A673 (cell line): ENCODE measurements around the gene MVB12B. TPM values are rescaled to one million over a fixed set of nuclear protein-coding genes. Genes with fewer than 3 reads are reported as not detected.
"Not testable (repeated sequence)": the region's sequence is repeated elsewhere in the genome, so short reads cannot be mapped to it uniquely, and the experiment has no call there.

Source experiments
- BruUV-seq: library from RNA; stranded (reverse); fragments of 400-500 nt; replicated peaks from 2 replicates; lab custom pipeline; 2021; lab: Mats Ljungman, UMichigan
- CTCF ChIA-PET: fragments of 300-600 bp; sonication (Branson Sonifier 250); formaldehyde crosslinking; loops from one replicate; lab custom pipeline; 2022; ENCODE audit warnings: antibody characterized with exemption; lab: Charles Lee
- POLR2A ChIA-PET: fragments of 300-600 bp; sonication (Branson Sonifier 250); formaldehyde crosslinking; loops from one replicate; lab custom pipeline; 2022; ENCODE audit warnings: antibody characterized with exemption; ENCODE audit not compliant: low non-redundant PET; lab: Charles Lee
- DNase-seq: peaks from one replicate; pipeline ENCODE4 v3.0.0-alpha.2; 2015; ENCODE audit warnings: low spot score
- H3K27ac ChIP-seq: fragments of 200-600 bp; sonication (generic); 2 replicates; pipeline ENCODE4 v1.5.1; 2016; ENCODE audit warnings: mixed run types, low read depth, mild to moderate bottlenecking, mixed read lengths, antibody characterized with exemption, low read length; ENCODE audit not compliant: poor library complexity, severe bottlenecking
- H3K27me3 ChIP-seq: fragments of 200-600 bp; sonication (generic); replicated peaks from 2 replicates; pipeline ENCODE4 v1.6.1; 2017; ENCODE audit warnings: mixed run types, low read depth, mild to moderate bottlenecking, mixed read lengths, antibody characterized with exemption, low read length; ENCODE audit not compliant: insufficient read depth, poor library complexity
- H3K36me3 ChIP-seq: fragments of 200-600 bp; sonication (generic); 2 replicates; pipeline ENCODE4 v1.6.1; 2016; ENCODE audit warnings: mixed run types, mild to moderate bottlenecking, mixed read lengths, antibody characterized with exemption, low read length; ENCODE audit not compliant: insufficient read depth, poor library complexity, severe bottlenecking
- H3K4me1 ChIP-seq: fragments of 200-600 bp; sonication (generic); 2 replicates; pipeline ENCODE4 v1.6.1; 2017; ENCODE audit warnings: mixed run types, mild to moderate bottlenecking, mixed read lengths, antibody characterized with exemption, low read length; ENCODE audit not compliant: insufficient read depth, poor library complexity, severe bottlenecking
- H3K4me3 ChIP-seq: fragments of 200-600 bp; sonication (generic); 2 replicates; pipeline ENCODE4 v1.5.1; 2016; ENCODE audit warnings: low read depth, mixed run types, mild to moderate bottlenecking, mixed read lengths, low read length; ENCODE audit not compliant: poor library complexity, severe bottlenecking
- H3K9me3 ChIP-seq: fragments of 200-600 bp; sonication (generic); 2 replicates; pipeline ENCODE4 v1.6.1; 2016; ENCODE audit warnings: mixed run types, low read depth, mild to moderate bottlenecking, mixed read lengths, antibody characterized with exemption, low read length; ENCODE audit not compliant: poor library complexity, severe bottlenecking
- EZH2 ChIP-seq: fragments of 200-600 bp; sonication (generic); IDR thresholded peaks from 2 replicates; pipeline ENCODE4 v1.6.1; 2017; ENCODE audit warnings: borderline replicate concordance, low read depth, mild to moderate bottlenecking, mixed read lengths, antibody characterized with exemption, low read length; ENCODE audit not compliant: poor library complexity, severe bottlenecking
- intact Hi-C: fragments of 100-400 bp; cut with micrococcal nuclease; formaldehyde crosslinking; loops from one replicate; pipeline ENCODE4 v1.10.0; 2022; ENCODE audit not compliant: unreplicated experiment
- total RNA-seq: library from RNA; stranded (reverse); gene quantifications from 2 replicates; pipeline ENCODE4 v1.2.3, GENCODE V29; 2021
- TF ChIP-seq, protein P1 (sequence below): fragments of 300-800, 200-600 bp; sonication (generic); conservative IDR thresholded peaks from 2 replicates; pipeline ENCODE4 v1.5.1; 2017; ENCODE audit warnings: low read depth, mild to moderate bottlenecking, antibody characterized with exemption, low read length, moderate library complexity, mixed read lengths

MVB12B gene
- total RNA-seq, 1 experiment from 2014 or later: 12.3 TPM

DNA sequence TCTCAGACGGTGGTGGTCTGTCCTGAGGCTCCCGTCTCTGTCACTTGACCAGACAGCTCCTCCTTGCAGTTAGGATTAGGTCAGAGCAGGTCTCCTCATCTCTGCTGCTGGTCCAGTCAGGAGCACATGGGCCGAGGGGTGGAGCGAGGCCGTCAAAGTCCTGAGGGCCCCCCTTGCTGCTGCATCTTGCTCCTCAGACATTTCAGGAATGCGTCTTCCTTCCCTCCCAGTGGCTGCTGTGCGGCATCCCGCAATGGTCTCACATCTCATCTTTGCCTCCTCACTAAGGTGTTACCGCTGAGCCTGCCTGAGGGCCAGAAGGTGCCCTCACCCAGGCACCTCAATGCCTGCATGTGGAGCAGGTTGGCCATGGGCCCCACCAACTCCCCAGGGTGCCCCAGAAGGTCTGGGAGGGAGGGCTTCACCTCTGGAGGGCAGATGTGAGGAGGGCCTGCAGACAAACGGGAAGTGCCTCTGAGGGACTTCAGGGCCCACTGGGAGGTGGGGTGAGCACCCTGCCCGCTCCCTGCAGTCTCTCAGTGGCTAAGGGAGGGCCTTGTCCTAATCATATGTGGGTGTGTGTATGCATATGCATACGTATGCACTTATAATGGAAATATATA is 149.4 kb downstream of the MVB12B start:
- no peaks in the 10 kb centered on the region for H3K27me3 ChIP-seq
- no peak for TF ChIP-seq EZH2
- TF ChIP-seq, protein P1, sequence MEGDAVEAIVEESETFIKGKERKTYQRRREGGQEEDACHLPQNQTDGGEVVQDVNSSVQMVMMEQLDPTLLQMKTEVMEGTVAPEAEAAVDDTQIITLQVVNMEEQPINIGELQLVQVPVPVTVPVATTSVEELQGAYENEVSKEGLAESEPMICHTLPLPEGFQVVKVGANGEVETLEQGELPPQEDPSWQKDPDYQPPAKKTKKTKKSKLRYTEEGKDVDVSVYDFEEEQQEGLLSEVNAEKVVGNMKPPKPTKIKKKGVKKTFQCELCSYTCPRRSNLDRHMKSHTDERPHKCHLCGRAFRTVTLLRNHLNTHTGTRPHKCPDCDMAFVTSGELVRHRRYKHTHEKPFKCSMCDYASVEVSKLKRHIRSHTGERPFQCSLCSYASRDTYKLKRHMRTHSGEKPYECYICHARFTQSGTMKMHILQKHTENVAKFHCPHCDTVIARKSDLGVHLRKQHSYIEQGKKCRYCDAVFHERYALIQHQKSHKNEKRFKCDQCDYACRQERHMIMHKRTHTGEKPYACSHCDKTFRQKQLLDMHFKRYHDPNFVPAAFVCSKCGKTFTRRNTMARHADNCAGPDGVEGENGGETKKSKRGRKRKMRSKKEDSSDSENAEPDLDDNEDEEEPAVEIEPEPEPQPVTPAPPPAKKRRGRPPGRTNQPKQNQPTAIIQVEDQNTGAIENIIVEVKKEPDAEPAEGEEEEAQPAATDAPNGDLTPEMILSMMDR: no peak
- no peaks in the 10 kb centered on the region for H3K4me1 ChIP-seq
- no peaks in the 10 kb centered on the region for H3K9me3 ChIP-seq
- intact Hi-C loops: no loop called here
- no peaks in the 10 kb centered on the region for H3K36me3 ChIP-seq
- no TSS peak for BruUV-seq
- no peak for DNase-seq
- ChIA-PET POLR2A (no interaction called here), CTCF (interaction anchor here (0.6 kb wide), 1 partner anchor 210 kb away, joined by 5 read pairs; no protein-coding TSS in a partner anchor)
- H3K27ac ChIP-seq: no peak overlapping the region
- H3K4me3 ChIP-seq: no peak overlapping the region

DNA sequence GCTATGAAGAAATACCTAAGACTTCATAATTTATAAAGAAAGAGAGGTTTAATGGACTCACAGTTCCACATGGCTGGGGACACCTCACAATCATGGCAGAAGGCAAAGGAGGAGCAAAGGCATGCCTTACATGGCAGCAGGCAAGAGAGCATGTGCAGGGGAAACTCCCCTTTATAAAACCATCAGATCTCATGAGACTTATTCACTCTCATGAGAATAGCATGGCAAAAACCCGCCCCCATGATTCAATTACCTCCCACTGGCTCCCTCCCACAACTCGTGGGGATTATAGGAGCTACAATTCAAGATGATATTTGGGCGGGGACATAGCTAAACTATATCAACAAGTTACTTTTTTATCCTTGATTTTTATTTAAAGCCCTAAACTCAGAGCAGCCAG is 150.8 kb downstream of the MVB12B start:
- H3K4me3 ChIP-seq, intact Hi-C loops, H3K36me3 ChIP-seq, CTCF ChIA-PET, BruUV-seq, H3K4me1 ChIP-seq, H3K27ac ChIP-seq, POLR2A ChIA-PET, H3K27me3 ChIP-seq, H3K9me3 ChIP-seq, DNase-seq: not testable (repeated sequence)

DNA sequence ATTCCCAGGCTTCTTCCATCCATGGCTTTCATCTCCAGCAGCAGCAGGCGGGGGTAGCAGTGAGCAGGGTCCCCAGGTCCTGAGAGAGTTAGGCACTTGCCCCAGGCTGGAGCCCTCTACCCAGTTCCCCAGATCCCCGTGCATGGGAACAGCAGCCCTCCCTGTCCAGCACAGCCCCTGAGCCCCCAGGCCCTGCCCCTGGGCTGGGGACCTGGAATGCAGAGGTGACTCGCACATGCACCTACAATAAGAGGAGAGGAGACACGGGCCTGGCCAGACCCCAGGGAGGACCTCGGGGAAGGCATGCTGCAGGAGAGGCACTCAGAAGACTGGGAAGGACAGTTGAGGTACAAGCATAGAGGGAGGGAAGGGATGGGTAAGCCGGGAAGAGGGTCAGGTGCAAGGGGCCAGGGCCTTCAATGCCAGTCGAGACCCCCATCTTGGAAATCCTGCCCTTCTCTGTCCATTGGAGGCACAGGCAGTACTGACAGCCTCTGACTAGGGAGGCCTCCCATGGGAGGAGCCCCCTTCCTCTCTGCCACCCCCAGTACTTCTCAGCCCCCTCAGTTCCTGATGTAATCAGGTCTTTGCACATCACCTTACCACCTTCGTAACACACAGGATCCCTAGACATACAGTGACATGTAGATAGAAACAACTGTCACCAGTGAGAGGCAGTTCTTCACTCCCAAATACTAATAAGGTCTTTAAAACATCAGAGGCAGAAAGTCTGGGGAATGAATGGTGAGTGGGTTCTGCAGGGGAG is 151.8 kb downstream of the MVB12B start:
- H3K9me3 ChIP-seq: no peaks in the 10 kb centered on the region
- TF ChIP-seq, protein P1: no peak
- TF ChIP-seq EZH2: no peak
- H3K4me1 ChIP-seq: no peaks in the 10 kb centered on the region
- DNase-seq: no peak
- intact Hi-C loops: no loop called here
- ChIA-PET CTCF (no interaction called here), POLR2A (no interaction called here)
- no peaks in the 10 kb centered on the region for H3K27me3 ChIP-seq
- no TSS peak for BruUV-seq
- no peak overlapping the region for H3K4me3 ChIP-seq
- no peak overlapping the region for H3K27ac ChIP-seq
- no peaks in the 10 kb centered on the region for H3K36me3 ChIP-seq
